HepG2 (cell line): ENCODE results near the gene LNX2. TPM values are rescaled to one million over a fixed set of nuclear protein-coding genes. Genes with fewer than 3 reads are reported as not detected.
A peak's percentile ranks its signal among the peaks of the same experiment; 100 is the strongest.

Experiments used
- ARNT ChIP-seq: fragments of 450-650 bp; IDR thresholded peaks from 2 replicates; pipeline ENCODE4 v1.6.1; 2017
- ARNTL ChIP-seq: sonication (generic); formaldehyde crosslinking; IDR thresholded peaks from 2 replicates; pipeline ENCODE4 v1.4.0; 2020; ENCODE audit warnings: mild to moderate bottlenecking, missing genetic modification reagents
- DNMT3B ChIP-seq: conservative IDR thresholded peaks from 2 replicates; pipeline ENCODE4 v1.6.1; 2016; ENCODE audit warnings: missing biosample characterization, control low read depth
- FOXO1 ChIP-seq: sonication (generic); formaldehyde crosslinking; IDR thresholded peaks from 2 replicates; pipeline ENCODE4 v1.4.0; 2020; ENCODE audit warnings: missing genetic modification reagents
- HDAC1 ChIP-seq: sonication (generic); formaldehyde crosslinking; IDR thresholded peaks from 2 replicates; pipeline ENCODE4 v1.5.1; 2020; ENCODE audit warnings: mild to moderate bottlenecking, missing genetic modification reagents
- JUNB ChIP-seq: sonication (generic); formaldehyde crosslinking; IDR thresholded peaks from 2 replicates; pipeline ENCODE4 v1.8.0; 2022; ENCODE audit warnings: missing genetic modification reagents, mild to moderate bottlenecking, borderline replicate concordance
- KDM6A ChIP-seq: IDR thresholded peaks from 2 replicates; pipeline ENCODE4 v1.6.1; 2016; ENCODE audit warnings: low read depth
- MAFK ChIP-seq, 2 experiments: IDR thresholded peaks in 1 of 2; conservative IDR thresholded peaks in 1 of 2; 2 replicates each; pipeline ENCODE4 v1.6.1; 2011; ENCODE audit warnings: improper control_type of control experiment in 2 of 2, low read length in 2 of 2
- NCOA1 ChIP-seq: sonication (generic); formaldehyde crosslinking; IDR thresholded peaks from 2 replicates; pipeline ENCODE4 v1.9.0; 2021; ENCODE audit warnings: missing genetic modification reagents
- NFE2L2 ChIP-seq: fragments of 150-350 bp; IDR thresholded peaks from 2 replicates; pipeline ENCODE4 v1.6.1; 2014; ENCODE audit warnings: low read length
- ONECUT2 ChIP-seq: sonication (generic); formaldehyde crosslinking; IDR thresholded peaks from 2 replicates; pipeline ENCODE4 v1.4.0; 2020; ENCODE audit warnings: missing genetic modification reagents
- SCMH1 ChIP-seq: sonication (generic); formaldehyde crosslinking; IDR thresholded peaks from 2 replicates; pipeline ENCODE4 v1.9.0; 2021; ENCODE audit warnings: missing genetic modification reagents, mild to moderate bottlenecking, borderline replicate concordance
- SRSF1 ChIP-seq: fragments of 200-400 bp; formaldehyde crosslinking; optimal IDR thresholded peaks from 2 replicates; pipeline ENCODE3; 2017; ENCODE audit warnings: mild to moderate bottlenecking, low read depth, low read length, moderate library complexity
- TMF1 ChIP-seq: sonication (generic); formaldehyde crosslinking; IDR thresholded peaks from 2 replicates; pipeline ENCODE4 v1.8.1; 2022; ENCODE audit warnings: low read depth, missing genetic modification reagents
- ZFP36 ChIP-seq: fragments of 150-350 bp; IDR thresholded peaks from 2 replicates; pipeline ENCODE4 v1.6.1; 2018; ENCODE audit warnings: borderline replicate concordance, low read length, low read depth; ENCODE audit not compliant: partially characterized antibody
- ZMYM3 ChIP-seq: sonication (generic); formaldehyde crosslinking; IDR thresholded peaks from 2 replicates; pipeline ENCODE4 v1.5.1; 2020; ENCODE audit warnings: mild to moderate bottlenecking, missing genetic modification reagents
- ZNF24 ChIP-seq: fragments of 450-650 bp; IDR thresholded peaks from 2 replicates; pipeline ENCODE4 v1.6.1; 2017; ENCODE audit warnings: antibody characterized with exemption, mild to moderate bottlenecking
- ZNF274 ChIP-seq: sonication (generic); formaldehyde crosslinking; IDR thresholded peaks from 2 replicates; pipeline ENCODE4 v1.5.1; 2020; ENCODE audit warnings: mild to moderate bottlenecking, missing genetic modification reagents
- ZNF3 ChIP-seq: IDR thresholded peaks from 2 replicates; pipeline ENCODE4 v1.7.0; 2017; ENCODE audit warnings: inconsistent platforms
- ZNF652 ChIP-seq: IDR thresholded peaks from 2 replicates; pipeline ENCODE4 v1.6.1; 2016; ENCODE audit warnings: low read depth, borderline replicate concordance
- ZSCAN29 ChIP-seq: sonication (generic); formaldehyde crosslinking; conservative IDR thresholded peaks from 2 replicates; pipeline ENCODE4 v1.4.0; 2020; ENCODE audit warnings: mild to moderate bottlenecking, missing genetic modification reagents
- polyA plus RNA-seq, 8 experiments: library from polyadenylated mRNA; depleted of rRNA in 3 of 8; stranded (reverse) in 7 of 8; unstranded in 1 of 8; fragments of >200 nt; fragmentation: Illumina TruSeq in 4 of 8; extraction: Trizol in 4 of 8; gene quantifications; 2 replicates each; pipeline versions ENCODE4 v1.2.1 to v1.2.3, GENCODE V29; 2011 to 2016; ENCODE audit warnings: low read depth in 4 of 8, missing spikeins in 1 of 8, mixed read lengths in 1 of 8; ENCODE audit not compliant: insufficient read depth in 1 of 8
- total RNA-seq, 5 experiments: library from RNA; depleted of rRNA; stranded (reverse); fragments of >200 nt; fragmentation: Illumina TruSeq; extraction: Trizol; gene quantifications; 2 replicates each; pipeline ENCODE4 v1.2.3, GENCODE V29; 2016; ENCODE audit warnings: low read depth in 1 of 5
- TF ChIP-seq, protein P1 (sequence below): sonication (generic); formaldehyde crosslinking; IDR thresholded peaks from 2 replicates; pipeline ENCODE4 v1.8.0; 2022; ENCODE audit warnings: missing genetic modification reagents, mild to moderate bottlenecking, borderline replicate concordance
- TF ChIP-seq, protein P2 (sequence below): sonication (generic); formaldehyde crosslinking; IDR thresholded peaks from 2 replicates; pipeline ENCODE4 v1.8.0; 2022; ENCODE audit warnings: missing genetic modification reagents, low read depth, mild to moderate bottlenecking, borderline replicate concordance
- TF ChIP-seq, protein P3 (sequence below), 2 experiments: sonication (generic) in 1 of 2; formaldehyde crosslinking in 1 of 2; IDR thresholded peaks; 2 replicates each; pipeline versions ENCODE4 v1.6.1 to v1.9.0; 2014 to 2022; ENCODE audit warnings: antibody characterized with exemption in 1 of 2, borderline replicate concordance in 1 of 2, inconsistent platforms in 1 of 2, low read depth in 1 of 2, missing genetic modification reagents in 1 of 2

LNX2 gene
- total and polyA plus RNA-seq, 2 of the 13 experiments (the other 11 are each of a cell fraction or from before 2014, with no cell fraction given), result 9.2 to 9.7 TPM

DNA sequence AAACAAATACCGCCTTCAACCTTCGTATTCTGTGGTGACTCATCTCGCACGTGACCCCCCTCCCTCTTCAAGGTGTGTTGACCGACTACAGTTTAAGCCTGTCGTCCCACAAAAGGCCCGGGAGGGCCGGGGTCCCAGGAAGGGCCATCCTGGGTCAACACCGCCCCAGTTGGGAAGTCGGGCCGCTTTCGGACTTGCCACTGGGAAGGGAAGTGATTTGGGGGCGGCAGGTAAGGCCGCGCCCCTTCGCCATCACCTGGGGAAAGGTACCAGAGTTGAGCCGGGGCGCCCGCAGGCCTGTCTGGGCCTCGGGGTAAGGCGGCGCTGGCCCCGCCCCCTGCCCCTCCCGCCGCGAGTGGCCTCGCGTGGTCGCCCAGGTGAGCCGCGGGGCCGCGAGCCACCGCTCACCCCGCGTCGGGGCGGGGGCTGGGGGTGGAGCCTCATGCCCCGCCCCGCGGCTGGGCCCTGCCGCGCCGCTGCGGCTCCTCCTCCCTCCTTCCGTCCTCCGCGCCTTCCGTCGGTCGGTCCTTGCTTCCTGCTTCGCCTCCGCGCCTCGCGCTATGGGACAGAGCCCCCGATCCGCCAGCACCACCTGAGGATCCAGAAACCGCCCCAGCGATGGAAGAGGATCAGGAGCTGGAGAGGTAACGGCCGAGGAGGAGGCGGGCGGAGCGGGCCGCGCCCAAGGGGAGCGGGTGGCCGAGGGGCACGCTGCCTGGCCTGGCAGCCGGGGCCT, 1.2 kb upstream of the LNX2 start, which contains the start of gene POLR1D (continued):
- TF ChIP-seq HDAC1 (CRISPR knock-in tag) (peak; percentile 59; the same call in 1 of the 2 replicates), ZNF274 (CRISPR knock-in tag) (0 out of 2 replicates have a peak, but pooled peaks have one; percentile 58), ZMYM3 (CRISPR knock-in tag) (no peak), ARNT (no peak), JUNB (CRISPR knock-in tag) (no peak; the same call in 1 of the 2 replicates), ZSCAN29 (CRISPR knock-in tag) (peak; percentile 80; the same call in 1 of the 2 replicates), TMF1 (CRISPR knock-in tag) (peak; percentile 24; the same call in 1 of the 2 replicates), FOXO1 (no peak), DNMT3B (CRISPR knock-in tag) (no peak), SRSF1 (no peak), ZNF24 (no peak), NFE2L2 (no peak), ZNF652 (CRISPR knock-in tag) (no peak), MAFK (conservative IDR thresholded peaks at IDR 0.05 in 1 of 2, IDR thresholded peaks at IDR 0.05 in 1 of 2; ENCODE audit: low read length in 2 of 2) (no peak), ONECUT2 (CRISPR knock-in tag) (no peak), NCOA1 (CRISPR knock-in tag) (no peak), SCMH1 (CRISPR knock-in tag) (no peak), KDM6A (no peak), ARNTL (peak; percentile 95), ZFP36 (no peak), ZNF3 (CRISPR knock-in tag) (peak; percentile 75; the same call in 1 of the 2 replicates)
- TF ChIP-seq, protein P1, sequence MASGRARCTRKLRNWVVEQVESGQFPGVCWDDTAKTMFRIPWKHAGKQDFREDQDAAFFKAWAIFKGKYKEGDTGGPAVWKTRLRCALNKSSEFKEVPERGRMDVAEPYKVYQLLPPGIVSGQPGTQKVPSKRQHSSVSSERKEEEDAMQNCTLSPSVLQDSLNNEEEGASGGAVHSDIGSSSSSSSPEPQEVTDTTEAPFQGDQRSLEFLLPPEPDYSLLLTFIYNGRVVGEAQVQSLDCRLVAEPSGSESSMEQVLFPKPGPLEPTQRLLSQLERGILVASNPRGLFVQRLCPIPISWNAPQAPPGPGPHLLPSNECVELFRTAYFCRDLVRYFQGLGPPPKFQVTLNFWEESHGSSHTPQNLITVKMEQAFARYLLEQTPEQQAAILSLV, result peak; percentile 88
- TF ChIP-seq, protein P2, sequence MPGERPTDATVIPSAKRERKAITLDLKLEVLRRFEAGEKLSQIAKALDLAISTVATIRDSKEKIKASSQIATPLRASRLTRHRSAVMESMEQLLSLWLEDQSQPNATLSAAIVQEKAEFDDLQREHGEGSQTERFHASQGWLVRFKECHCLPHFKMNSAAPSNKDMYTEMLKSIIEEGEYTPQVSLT (CRISPR knock-in tag), result no peak
- TF ChIP-seq, protein P3, sequence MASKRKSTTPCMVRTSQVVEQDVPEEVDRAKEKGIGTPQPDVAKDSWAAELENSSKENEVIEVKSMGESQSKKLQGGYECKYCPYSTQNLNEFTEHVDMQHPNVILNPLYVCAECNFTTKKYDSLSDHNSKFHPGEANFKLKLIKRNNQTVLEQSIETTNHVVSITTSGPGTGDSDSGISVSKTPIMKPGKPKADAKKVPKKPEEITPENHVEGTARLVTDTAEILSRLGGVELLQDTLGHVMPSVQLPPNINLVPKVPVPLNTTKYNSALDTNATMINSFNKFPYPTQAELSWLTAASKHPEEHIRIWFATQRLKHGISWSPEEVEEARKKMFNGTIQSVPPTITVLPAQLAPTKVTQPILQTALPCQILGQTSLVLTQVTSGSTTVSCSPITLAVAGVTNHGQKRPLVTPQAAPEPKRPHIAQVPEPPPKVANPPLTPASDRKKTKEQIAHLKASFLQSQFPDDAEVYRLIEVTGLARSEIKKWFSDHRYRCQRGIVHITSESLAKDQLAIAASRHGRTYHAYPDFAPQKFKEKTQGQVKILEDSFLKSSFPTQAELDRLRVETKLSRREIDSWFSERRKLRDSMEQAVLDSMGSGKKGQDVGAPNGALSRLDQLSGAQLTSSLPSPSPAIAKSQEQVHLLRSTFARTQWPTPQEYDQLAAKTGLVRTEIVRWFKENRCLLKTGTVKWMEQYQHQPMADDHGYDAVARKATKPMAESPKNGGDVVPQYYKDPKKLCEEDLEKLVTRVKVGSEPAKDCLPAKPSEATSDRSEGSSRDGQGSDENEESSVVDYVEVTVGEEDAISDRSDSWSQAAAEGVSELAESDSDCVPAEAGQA (IDR thresholded peaks at IDR 0.05; ENCODE audit: low read depth), result 0 out of 2 replicates have a peak, but pooled peaks have one; percentile 18
- TF ChIP-seq, protein P3 (CRISPR knock-in tag; IDR thresholded peaks at IDR 0.05; ENCODE audit: borderline replicate concordance), result no peak
